IPS-11a (cell line): Measurements from ENCODE around the gene PRDM11.

Experiments used
- H3K4me3 ChIP-seq: one replicate; pipeline ENCODE4 v1.5.1; 2013; ENCODE audit warnings: low read depth, low read length, control low read depth

Gene PRDM11

DNA sequence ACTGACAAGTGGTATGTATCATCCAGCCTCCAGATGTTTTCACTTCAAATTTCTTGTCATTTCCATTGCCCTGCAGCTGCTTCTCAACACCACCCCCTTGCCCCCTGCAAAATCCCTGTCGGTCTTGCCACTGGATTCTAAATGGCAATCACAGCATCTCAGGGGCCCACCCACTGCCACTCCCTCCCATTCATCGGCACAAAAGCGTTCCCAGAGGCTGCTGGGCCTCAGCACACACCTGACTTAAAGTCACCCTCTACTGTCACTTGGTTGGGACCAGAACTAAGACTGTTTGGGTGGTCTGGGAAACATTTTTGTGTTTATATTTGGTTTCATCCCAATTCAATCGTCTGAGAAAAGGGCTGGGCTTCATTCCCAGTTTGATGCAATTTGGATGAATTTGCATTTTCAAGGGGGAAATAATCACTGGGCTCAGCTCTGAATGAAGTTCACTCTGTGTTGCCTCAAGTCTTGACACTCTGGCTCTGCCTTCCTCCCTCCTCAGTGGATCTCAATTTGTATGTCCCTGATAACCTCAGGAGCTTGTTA is 112.6 kb downstream of the PRDM11 start:
- H3K4me3 ChIP-seq = no peak overlapping the region

DNA sequence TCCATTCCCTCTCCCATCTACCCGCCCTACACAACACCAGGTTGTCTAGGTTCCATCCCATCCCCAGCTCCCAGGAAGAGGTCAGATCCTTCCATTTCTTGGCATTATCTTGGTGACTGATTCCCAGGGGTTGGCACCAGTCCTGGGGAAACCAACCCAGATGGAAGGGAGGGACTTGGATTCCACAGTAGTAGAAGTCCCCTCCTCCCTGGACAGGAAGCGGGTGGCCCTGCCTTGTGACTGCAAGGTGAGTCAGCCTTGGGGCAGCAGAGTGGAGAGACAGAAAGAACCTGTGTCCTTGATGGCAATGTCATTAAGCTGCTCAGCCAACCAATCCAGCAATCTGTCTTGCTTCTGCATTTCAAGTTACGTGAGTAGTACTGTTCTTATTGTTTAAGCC is 113.2 kb downstream of the PRDM11 start:
- no peak overlapping the region for H3K4me3 ChIP-seq

DNA sequence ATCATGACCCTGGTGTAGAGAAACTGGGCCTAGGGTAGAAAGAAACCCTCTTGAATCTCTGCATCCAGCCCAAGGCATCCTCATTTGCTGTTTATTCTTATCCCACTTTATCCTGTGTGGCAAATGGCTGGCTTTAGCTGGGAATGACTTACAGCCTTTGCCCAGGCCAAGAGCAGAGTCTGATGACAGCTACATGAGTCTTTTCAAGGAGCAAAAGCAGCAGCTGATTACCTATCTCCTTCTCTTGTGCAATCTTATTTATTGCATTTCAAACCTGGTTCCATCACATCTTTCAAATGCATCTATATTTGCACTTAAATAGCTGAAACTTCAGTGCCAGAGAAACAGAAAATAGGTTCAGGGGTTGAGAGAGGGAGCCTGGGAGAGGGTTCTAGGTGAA is 113.6 kb downstream of the PRDM11 start:
- no peak overlapping the region for H3K4me3 ChIP-seq

DNA sequence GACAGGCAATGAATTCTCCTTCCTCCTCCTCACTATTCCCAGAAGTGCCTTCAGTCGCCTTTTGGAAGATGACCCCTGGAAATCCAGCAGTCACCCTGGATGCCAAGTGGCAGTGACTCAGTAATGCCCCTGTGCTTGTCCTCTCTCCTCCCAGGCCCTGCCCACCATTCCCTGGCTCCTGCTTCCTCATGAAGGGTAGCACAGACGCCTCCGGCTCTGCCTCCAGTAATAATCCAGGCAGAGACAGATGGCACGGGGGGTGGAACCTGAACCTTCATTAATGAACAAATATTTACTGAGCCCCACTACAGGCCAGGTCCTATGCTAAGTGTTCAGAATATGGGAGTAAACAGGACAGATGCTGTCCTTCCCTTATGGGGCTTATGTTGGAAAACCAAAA is 116.5 kb downstream of the PRDM11 start:
- H3K4me3 ChIP-seq = no peak overlapping the region

DNA sequence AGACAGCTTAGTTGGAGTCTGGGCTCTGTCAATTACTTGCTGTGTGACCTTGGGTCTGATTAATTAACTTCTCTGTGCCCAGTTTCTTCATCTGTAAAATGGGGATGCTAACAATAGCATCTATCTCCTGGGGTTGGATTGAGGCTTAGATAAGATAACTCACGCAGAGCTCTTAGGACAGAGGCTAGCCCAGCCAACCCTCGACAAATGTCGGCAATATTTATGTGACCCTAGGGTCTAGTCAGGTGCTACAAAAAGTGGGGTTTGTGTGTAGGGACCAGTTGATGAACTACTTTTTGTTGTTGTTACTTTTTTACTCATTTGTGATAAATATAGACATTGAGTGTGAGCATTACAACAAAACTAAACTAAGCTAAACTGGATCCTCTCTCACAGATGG is 117.3 kb downstream of the PRDM11 start:
- no peak overlapping the region for H3K4me3 ChIP-seq

DNA sequence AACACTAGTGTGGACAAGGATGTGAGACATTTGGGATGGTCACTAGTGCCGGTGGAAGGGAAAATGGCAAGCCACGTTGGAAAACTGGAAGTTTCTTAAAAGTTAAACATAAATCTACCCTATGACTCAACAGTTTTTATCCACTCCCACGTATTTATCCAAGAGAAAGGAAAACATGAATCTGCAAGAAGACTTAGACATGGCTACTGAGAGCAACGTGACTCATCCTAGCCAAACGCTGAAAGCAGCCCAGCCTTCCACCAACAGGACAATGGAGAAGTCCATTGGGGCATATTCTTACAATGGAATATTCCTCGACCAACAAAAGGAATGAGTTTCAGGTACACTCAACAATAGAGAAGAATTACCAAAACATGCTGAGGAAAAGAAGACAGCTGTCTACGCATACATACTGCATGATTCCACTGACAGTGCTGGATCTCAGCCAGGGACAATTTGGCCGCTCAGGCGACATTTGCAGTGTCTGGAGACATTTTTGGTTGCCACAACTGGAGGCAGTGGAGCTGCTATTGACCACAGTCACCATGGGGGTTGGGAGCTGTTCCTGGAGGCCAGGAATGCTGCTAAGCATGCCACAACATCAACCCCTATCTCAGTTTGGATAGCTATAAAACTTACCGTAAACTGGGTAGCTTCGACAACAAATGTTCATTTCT is 118.5 kb downstream of the PRDM11 start:
- H3K4me3 ChIP-seq = no peak overlapping the region

DNA sequence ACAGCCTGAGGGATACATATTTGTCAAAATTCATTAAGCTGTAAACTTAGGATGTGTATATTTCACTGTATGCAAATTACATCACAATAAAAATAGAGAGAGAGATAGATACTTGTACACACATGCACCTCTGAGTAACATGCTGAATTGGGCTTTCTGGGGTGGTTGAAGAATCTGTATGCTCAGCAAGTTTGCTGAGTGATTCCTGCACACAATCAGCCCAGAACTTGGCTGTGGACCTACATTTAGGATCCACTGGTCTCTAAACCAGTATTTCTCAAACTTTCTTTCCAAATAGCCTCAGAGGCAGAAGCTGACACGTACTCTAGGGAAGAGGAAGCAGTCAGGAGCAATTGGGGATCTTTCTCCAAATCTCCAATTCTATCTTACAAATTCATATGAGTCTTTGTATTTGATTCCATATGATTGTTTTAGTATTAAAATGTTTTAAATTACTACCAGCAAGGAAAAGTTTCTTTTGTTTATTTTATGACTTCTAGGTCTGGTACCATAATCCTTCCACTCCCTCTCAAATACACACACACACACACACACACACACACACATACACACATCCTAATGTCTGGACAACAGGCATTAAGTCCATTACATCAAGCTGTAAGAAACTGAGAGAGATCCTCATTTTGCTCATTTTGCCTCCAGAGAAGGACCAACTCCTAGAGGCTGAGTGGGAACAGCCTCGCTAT is 119.7 kb downstream of the PRDM11 start:
- no peak overlapping the region for H3K4me3 ChIP-seq

DNA sequence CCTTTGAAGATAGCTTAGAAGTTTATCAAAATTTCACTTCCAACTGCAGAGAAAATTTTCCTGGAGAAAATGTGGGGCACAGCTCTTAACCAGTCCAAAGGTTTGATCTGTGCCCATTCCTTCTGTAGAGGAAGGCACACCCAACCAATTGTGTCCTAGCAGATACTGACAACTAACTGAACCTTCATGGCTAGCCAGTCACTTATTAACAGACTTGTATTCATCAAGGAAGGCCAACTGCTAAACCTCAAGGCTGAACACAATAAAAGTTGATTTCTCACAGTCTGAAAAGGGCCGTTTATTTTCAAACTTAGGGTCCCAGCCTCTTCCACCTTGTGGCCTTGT is 120.2 kb downstream of the PRDM11 start:
- no peak overlapping the region for H3K4me3 ChIP-seq

DNA sequence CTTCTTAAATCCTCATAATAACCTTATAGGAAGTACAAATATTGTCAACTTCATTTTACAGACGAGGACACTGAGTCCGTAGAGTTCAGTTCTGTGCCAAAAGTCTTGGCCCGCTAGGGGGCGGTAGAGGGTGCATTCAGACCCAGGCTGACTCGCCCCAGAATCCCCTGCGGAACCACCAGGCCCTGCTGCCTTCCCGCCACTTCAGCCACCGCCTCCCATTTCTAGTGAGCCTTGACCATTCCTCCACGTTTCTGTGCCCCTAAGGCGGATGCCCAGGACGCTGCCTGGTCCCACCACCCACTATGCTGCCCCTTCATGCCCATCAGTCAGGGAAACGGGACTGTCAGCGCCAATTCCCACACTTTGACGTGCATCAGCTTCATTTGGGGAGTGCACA is 120.6 kb downstream of the PRDM11 start:
- H3K4me3 ChIP-seq = no peak overlapping the region

DNA sequence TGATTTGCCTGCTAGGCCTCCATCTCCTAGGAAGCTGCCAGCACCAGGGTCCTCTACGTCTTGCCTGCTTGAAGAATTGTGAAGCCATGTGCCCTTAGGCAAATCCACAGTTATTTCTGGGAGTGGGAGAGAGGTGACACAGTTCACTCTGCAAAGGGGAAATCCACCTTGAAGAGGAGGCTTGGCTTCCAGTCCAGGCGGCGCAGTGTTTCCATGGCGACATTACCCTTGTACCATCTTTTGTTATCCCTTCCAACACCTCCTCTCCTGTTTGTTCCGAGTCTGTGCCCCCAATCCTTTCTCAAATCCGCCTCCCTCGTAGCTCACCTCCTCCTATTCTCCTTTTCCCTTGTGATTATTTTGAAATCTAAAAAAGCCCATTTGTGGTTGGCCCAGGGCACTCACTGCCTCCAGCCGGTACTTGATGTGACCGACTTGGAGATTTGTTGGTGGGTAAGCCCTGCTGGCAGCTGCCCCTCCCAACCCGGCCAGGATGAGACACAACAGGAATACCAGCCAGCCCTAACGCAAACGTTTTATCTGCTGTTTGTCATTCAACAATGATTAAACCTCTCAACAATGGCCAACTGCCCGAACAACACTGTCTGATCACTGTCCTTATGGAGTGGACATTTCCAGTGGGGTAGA is 121.3 kb downstream of the PRDM11 start:
- H3K4me3 ChIP-seq = no peak overlapping the region

DNA sequence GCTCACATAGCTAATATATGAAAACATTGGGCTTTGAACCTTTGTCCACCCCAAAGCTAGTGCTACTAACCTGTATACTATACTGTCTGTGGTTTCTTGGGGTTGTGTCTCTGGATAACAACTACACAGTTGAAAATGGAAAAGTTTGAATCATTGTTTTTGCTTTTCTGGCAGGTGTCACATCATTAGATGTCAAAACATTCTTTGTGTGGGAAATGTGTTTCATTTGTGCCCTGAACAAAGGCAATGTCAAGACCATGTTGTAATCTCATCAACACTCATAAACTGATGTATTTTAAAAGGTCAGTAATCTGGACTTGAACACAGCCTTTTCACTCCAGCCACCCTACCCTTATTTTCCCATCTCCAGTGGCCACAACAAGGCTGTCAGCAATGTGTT is 123.2 kb downstream of the PRDM11 start:
- no peak overlapping the region for H3K4me3 ChIP-seq

DNA sequence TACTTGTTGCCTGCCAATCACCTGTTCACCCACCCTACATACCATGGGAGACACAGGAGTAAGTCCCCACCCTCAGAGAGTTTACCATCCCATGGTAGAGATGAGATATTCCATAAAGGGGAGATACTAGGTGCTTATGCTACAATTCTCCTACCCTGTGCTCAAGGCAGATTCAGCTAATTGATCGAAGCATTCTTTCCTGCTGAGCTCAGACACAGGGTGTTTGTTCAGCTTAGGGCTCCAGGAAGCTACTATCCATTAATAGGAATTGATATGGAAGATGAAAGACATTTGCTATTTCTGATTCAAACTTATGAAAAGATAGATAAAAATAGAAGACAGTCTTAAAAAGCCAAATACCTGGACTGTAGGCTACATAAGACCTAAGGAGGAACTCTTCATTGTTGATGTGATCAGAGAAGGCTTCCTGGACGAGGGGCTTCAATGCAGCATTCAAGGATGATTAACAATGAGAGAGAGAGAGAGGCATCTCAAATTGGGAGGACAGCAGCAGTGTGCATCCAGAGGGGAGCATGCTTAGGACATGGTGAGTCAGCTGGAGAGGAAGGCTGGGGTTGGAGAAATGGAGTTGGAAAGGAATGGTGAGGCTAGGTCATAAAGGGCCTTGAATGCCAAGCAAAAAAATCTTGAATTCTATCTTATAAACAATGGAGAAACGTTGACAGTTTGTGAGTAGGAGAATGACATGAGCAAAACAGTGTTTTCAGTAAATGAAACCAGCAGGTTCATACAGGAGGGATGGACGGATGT is 124.7 kb downstream of the PRDM11 start:
- H3K4me3 ChIP-seq = no peak overlapping the region

DNA sequence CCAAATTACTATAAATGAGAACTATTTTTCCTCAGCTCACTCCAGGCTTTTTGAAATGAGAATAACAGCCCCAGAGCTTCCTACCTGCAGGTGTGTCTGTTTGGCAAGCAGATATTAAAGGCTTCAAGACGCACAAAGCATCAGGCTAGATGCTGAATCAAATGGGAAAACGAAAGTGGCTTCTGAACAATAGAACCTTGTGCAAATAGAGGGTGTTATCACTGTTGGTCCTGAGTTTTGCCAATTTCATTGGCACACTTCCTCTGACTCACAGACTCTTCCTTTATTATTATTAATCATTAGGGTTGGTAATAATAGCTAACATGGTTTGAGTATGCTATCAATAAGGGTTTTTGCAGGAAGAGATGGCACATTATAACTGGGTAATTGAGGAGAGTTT is 126.3 kb downstream of the PRDM11 start:
- H3K4me3 ChIP-seq = no peak overlapping the region

DNA sequence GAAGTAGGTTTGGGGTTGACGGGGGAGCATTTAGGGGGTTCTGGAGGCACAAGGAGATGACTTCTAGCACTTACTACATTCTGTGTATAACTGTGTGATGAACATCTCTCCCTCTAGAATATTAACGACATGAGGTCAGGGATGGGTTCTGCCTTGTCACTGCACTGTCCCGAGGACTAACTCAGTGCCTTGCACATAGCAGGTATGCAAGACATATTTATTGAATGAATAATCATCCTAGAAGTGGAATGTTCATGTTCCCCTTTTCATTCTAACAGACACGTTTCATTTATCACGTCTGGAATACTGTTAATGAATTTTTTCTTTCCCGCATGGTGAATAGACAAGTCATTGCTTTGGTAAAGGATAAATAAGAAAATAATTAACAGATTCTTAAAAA is 127.1 kb downstream of the PRDM11 start:
- no peak overlapping the region for H3K4me3 ChIP-seq

DNA sequence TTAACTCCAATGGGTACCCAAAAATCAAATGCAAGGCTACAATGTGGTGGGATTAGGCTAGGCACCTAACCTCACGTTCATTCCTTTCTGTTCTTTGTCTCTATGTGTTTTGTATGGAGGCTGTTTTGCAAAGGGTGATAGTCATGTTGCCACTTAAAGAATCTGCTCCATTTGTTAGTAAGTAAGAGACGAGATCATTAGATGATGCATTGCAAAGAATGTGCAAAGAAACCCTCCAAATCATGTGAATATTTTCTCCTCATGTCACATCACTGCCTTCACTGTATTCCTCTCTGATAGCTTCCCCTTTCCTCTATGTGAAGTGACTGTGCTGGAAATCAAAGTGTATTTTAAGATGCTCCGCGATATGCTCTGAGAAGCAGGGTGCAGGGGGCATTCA is 127.8 kb downstream of the PRDM11 start:
- H3K4me3 ChIP-seq = no peak overlapping the region

DNA sequence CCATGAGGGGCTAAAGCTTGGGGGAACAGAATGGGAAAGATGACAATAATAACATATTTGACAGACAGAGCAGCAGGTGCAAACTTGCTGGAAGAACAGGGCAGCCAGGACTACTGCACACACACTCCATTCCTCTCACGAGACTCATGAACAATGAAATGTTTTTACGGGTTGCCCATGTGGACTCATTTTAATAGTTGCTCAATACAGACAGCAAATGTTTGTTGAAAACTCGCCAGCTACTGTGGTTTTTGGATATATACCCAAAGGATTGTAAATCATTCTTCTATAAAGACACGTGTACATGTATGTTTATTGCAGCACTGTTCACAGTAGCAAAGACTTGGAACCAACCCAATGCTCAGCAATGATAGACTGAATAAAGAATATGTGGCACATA is 129.4 kb downstream of the PRDM11 start:
- no peak overlapping the region for H3K4me3 ChIP-seq

DNA sequence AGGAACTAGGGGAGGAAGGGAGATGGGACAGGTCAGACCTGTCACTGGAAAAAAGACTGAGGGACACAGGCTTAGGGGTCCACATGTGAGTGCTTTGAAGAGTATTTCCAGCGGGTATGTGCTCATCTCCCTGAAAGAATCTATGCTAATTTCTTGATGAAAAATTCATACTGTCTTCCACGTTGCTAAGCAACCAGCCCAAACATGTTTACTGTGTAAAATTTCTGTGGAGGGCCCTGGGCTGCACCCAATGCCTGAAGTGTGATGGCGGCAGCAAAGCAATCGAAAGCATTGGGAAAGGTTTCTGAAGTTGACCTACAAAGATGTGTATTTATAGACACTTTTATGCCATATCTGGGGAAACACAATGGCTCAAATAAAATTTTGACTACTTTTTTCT is 132.3 kb downstream of the PRDM11 start:
- no peak overlapping the region for H3K4me3 ChIP-seq

DNA sequence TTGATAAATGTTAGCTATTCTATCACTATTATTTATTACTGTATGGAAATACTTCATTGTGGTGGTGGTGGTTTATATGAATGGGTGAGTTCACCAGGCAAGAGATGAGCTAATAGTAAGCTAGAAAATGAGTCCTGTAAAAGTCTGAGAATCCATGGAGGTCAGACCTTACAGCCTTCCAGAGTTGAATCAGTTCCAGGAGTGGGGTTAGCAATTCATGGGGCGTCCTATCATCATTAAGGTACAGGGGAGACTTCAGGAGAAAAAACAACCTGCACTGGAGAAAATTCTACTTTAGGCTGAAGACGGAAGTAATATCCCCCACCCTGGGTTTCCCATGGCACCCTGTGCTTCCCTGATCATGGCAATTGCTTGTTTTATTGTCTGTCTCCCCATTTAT is 133.2 kb downstream of the PRDM11 start:
- no peak overlapping the region for H3K4me3 ChIP-seq

DNA sequence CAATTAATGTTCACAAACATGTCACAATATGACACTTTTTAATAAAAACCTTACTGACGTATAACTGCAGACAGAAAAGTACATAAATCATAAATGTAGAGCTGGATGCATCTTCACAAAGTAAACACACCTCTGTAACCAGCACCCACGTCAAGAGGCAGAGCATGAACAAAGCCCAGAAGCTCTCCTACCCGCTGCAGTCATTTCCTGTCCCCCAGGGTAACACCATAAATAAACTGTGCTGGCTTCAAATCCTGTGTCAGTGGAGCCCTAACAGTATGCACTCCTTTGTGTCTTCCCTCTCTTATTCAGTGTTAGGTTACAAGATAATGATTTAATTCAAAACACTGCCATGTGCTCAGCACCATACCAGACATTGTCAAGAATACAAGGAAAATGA is 134.0 kb downstream of the PRDM11 start:
- H3K4me3 ChIP-seq = no peak overlapping the region

DNA sequence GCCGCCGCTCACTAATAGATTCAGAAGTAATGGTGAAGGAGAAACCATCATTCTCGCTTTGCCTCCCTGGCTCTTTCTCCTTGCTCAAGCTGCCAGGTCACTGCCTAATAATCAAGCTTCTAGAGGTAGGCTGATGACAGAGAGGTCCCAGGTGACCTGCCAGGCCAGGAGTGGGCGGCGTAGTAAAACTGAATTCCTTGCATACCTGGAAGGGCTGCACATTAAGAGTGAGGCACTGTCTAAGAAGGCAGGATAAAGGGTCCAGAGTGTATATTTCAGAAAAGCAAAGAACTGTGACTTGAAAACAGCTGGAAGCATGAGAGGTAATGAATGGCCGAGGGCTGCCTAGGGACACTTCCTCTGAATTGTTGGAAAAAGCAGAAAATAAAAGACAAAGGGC is 135.6 kb downstream of the PRDM11 start:
- H3K4me3 ChIP-seq = no peak overlapping the region
